Right kidney (tissue), 9 donors: ENCODE measurements around the gene KRTAP4-9.
"Not testable (repeated sequence)": the region's sequence is repeated elsewhere in the genome, so short reads cannot be mapped to it uniquely, and the experiment has no call there.

ENCODE experiments used
- DNase-seq: peaks from one replicate; pipeline ENCODE4 v3.0.0-alpha.2; 2016
- long read RNA-seq, 8 donors: transcript quantifications; one replicate each; lab custom pipeline, GENCODE V29; 2026

The KRTAP4-9 gene
- long read RNA-seq, donor 1: 0 reads
- long read RNA-seq, donor 2: 0 reads
- long read RNA-seq, donor 3: 0 reads
- long read RNA-seq, donor 4: 0 reads
- long read RNA-seq, donor 5: 0 reads
- long read RNA-seq, donor 6: 0 reads
- long read RNA-seq, donor 7: 0 reads
- long read RNA-seq, donor 8: 0 reads

GRCh38 chr17:41105347-41105746, at the start of gene KRTAP4-9:
KRTAP4-9 (plus strand) TSS chr17:41105389; CDS start chr17:41105389, 0 bp downstream.
- not testable (repeated sequence) for DNase-seq

GRCh38 chr17:41057547-41057946, 47.6 kb upstream of the KRTAP4-9 start:
- no peak for DNase-seq

GRCh38 chr17:41058741-41059140, 46.4 kb upstream of the KRTAP4-9 start:
- DNase-seq: no peak

- not testable (repeated sequence) for DNase-seq
Observed at GRCh38 chr17:41059276-41060051, 45.7 kb upstream of the KRTAP4-9 start.

- DNase-seq: no peak
Observed at GRCh38 chr17:41060052-41060604, 45.1 kb upstream of the KRTAP4-9 start, which contains the start of gene KRTAP2-3. KRTAP2-3 (minus strand) TSS chr17:41060114; CDS start chr17:41060050, 64 bp downstream.

GRCh38 chr17:41061964-41062363, 43.2 kb upstream of the KRTAP4-9 start:
- DNase-seq: no peak

- DNase-seq: no peak
Observed at GRCh38 chr17:41063449-41063848, 41.7 kb upstream of the KRTAP4-9 start.

- no peak for DNase-seq
Observed at GRCh38 chr17:41064301-41064700, 40.9 kb upstream of the KRTAP4-9 start.

GRCh38 chr17:41065016-41065689, 40.0 kb upstream of the KRTAP4-9 start:
- DNase-seq: not testable (repeated sequence)

DNA sequence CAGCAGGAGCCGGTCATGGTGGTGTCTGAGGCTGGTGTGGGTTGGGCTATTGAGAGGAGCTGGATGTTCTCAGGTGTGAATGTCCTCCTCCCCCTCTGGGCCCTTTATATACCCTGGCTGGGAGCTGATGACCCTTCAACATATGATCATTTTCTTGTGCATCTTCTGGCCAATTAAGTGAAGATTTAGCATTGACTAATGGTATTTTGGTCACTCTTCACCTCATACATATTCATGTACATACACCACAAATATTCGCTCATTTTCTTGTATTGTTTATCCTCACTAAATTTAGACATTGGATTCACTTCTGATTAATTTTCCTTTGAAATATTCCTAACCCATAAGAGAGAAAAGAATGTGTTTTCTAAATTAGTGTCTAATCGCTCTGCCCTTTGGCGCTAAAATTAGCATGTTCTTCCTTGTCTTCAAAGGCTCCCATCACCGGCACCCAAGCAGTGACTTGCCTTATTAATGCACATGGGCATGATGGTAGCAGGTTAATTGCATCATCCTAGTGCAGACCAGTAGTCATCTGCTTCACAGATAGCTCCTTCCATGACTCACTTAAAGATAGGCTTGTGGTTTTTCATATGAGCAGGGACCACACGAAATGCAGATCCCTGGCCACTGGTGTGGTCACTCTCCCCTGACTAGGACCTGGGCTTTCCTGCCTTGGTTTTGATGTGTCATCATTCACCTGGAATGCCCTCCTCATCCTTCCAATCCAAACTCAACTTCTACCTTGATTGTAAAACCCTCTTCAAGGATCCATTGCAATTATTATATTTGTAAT, 39.2 kb upstream of the KRTAP4-9 start, which contains the start of gene KRTAP2-4:
Gene KRTAP2-4 (minus strand): TSS at position 51 of the 796 bp plus-strand sequence. CDS start 34 bp downstream, at position 17.
- DNase-seq: no peak

- DNase-seq: no peak
Observed at GRCh38 chr17:41067281-41067680, 37.9 kb upstream of the KRTAP4-9 start.

- no peak for DNase-seq
Observed at GRCh38 chr17:41069031-41069430, 36.2 kb upstream of the KRTAP4-9 start.

GRCh38 chr17:41071606-41072360, 33.4 kb upstream of the KRTAP4-9 start:
- no peak for DNase-seq

GRCh38 chr17:41073676-41074075, 31.5 kb upstream of the KRTAP4-9 start:
- DNase-seq: no peak

DNA sequence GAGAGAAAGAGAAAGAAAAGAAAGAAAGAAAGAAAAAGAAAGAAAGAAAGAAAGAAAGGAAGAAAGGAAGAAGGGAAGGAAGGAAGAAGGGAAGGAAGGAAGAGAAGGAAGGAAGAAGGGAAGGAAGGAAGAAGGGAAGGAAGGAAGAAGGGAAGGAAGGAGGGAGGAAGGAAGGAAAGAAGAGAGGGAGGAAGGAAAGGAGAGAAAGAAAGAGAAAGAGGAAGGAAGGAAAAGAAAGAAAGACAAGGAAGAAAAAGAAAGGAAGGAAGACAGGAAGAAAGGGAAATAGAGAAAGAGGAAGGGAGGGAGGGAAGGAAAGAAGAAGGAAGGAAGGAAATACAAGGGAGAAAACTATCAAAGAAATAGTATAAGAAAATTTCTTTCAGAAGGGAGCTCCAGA, 28.4 kb upstream of the KRTAP4-9 start:
- DNase-seq: no peak

DNA sequence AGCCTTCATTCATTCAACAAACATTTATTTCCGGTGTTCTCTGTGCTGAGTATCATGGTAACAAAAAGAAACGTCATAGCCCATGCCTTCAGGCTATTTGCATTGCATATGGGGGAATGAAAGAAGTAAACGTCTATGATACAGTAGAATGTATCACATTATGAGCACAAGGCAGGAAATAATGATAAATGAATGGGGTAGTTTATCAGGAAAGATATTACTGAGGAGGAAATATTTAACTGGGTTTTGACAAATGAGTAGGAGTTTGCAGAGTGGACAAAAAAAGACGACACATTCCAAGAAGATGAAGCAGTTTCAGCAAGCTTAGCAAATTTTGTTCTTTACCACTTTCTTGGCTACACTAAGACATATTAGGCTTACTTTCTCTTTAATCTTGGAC, 22.6 kb upstream of the KRTAP4-9 start:
- DNase-seq: no peak

GRCh38 chr17:41083427-41083826, 21.8 kb upstream of the KRTAP4-9 start:
- not testable (repeated sequence) for DNase-seq

- DNase-seq: not testable (repeated sequence)
Observed at GRCh38 chr17:41084100-41084856, 20.9 kb upstream of the KRTAP4-9 start, which contains the start of gene KRTAP4-7. KRTAP4-7 (plus strand) TSS chr17:41084150; CDS start chr17:41084207, 57 bp downstream.

DNA sequence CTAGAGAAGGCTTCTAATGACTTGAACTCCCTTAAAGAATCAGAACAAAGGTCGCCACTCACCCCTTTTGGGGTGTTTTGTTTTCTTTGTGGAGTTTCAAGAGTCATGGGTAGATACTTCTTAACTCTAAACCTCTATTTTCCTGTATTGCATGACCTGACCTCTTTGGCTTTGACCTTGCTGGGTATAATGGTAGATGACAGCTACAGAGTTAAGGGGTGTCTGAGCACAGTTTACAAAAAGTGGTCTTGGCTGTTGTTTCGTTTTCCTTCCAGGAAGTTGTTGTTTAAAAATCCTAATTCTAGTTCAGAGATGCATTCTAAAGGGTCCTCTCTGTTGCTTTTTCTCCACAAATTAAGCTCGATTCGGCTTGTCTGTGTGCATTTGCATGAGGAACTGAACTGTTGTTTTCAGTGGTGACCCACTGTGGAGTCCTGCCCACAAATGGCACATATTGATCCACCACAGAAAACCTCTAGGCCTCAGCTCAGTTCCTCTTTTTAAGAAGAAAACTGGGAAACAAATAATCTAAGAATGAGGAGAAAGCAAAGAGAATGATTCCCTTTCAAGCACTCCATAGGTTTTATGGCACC, 16.3 kb upstream of the KRTAP4-9 start:
- not testable (repeated sequence) for DNase-seq

DNA sequence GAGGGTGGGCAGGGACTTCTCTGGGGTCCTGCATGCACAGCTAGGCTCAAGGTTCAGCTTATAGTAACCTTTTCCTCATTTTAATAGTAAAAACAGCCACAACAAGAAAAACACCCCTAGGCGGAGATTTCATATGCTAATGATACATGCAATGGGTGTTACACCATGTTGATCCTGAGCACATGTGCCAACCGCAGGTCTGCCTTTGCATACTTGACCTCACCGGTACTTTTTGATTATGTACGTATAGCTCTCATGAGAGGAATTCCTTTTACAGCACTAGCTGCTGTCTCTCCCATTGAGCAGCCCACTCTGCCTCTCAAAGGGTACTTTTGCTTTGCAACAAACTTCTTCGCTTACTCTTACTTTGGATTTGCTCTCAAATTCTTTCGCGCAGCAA, 9.1 kb upstream of the KRTAP4-9 start:
- DNase-seq: no peak
